ENCODE data around the gene MYLK3.

MYLK3 gene

GRCh38 chr16:46721885-46722284, 26.3 kb downstream of the MYLK3 start:
- DNase-seq = no peak

- DNase-seq = no peak
Observed at GRCh38 chr16:46720619-46721018, 27.5 kb downstream of the MYLK3 start.

GRCh38 chr16:46719528-46719927, 28.6 kb downstream of the MYLK3 start:
- DNase-seq = no peak

- DNase-seq = no peak
Observed at GRCh38 chr16:46718214-46718613, 29.9 kb downstream of the MYLK3 start.

DNA sequence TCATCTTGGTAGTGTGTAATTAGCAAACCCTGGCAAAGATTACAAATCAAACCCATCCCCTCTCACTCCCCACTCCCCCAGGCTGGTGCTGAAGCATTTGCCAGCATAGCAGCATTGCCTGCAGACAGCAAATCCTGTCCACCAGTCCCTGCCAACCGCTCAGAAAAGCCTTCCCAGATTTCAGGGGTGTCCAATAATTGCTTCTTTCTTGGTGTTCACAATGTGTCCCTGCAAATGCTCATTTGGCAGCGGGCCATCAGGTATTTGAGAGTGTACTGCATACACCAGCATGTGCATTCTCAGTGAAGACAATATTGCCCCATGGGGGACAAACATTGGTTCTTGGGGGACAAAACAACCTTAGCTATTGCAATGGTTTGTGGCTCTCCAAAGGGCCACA, 30.5 kb downstream of the MYLK3 start:
- DNase-seq = no peak

GRCh38 chr16:46715769-46716305, 32.3 kb downstream of the MYLK3 start:
- no peak for DNase-seq

DNA sequence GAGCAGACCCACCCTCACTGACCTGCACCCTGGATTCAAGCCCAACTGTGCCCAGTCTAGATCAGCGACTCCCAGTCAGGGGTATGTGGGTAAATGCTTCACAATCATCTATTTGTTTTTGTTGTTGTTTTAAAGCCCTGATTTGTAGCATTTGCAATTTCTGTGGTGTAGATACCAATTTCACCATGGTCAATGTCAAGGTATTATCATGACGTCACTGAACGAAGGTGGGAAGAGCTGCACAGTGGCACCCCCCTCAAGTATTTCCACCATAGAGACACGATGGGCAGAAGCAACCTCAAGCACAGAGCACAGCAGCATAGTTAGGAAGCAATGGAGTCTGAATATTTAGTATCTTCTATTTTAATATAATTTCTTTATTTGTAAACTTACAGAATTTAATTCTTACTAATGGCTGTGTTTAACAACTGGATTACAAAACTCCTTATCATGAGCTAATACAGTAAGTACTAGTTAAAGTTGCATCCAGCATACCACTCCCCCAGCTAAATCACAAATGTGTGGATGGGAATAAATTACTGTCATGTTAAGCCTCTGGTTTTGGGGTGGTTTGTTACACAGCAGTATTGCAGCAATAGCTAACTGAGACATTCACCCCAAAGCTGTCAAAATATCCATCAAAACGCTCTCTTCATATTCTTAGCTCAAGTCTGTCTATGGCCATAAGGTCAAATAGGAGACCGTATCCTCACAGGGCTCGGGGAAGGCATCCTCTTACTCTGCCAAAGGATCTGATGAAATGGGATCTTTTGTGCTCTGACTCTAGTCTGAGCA, 33.1 kb downstream of the MYLK3 start:
- DNase-seq = no peak

DNA sequence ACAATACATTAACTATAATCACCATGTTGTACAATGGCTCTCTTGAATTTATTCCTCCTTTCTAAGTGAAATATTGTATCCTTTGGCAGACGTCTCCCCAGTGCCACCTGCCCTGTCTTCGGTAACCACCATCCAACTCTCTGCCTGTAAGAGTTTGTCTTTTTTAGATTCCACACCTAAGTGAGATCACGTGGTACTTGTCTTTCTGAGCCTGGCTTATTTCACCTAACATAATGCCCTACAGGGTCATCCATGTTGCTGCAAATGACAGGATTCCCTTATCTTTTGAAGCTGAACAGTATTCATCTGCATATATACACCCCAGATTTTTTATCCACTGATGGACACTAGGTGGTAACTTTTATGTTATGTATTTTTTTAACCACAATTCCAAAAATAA, 34.5 kb downstream of the MYLK3 start:
- no peak for DNase-seq

DNA sequence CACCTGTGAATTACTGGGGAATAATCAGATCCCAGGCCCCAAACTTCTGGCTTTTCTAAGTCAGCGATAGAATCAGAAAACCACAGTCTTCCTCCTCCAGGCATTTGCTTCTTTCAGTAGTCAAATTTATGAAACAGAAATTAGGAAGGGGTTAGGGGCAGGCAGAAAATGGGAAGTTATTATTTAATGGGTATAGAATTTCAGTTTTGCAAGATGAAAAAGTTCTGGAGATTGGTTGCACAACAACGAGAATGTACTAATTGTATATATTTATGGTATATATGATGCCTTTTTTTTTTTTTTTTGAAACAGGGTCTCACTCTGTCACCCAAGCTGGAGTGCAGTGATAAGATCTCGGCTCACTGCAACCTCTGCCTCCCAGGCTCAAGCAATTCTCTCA, 35.2 kb downstream of the MYLK3 start:
- no peak for DNase-seq

DNA sequence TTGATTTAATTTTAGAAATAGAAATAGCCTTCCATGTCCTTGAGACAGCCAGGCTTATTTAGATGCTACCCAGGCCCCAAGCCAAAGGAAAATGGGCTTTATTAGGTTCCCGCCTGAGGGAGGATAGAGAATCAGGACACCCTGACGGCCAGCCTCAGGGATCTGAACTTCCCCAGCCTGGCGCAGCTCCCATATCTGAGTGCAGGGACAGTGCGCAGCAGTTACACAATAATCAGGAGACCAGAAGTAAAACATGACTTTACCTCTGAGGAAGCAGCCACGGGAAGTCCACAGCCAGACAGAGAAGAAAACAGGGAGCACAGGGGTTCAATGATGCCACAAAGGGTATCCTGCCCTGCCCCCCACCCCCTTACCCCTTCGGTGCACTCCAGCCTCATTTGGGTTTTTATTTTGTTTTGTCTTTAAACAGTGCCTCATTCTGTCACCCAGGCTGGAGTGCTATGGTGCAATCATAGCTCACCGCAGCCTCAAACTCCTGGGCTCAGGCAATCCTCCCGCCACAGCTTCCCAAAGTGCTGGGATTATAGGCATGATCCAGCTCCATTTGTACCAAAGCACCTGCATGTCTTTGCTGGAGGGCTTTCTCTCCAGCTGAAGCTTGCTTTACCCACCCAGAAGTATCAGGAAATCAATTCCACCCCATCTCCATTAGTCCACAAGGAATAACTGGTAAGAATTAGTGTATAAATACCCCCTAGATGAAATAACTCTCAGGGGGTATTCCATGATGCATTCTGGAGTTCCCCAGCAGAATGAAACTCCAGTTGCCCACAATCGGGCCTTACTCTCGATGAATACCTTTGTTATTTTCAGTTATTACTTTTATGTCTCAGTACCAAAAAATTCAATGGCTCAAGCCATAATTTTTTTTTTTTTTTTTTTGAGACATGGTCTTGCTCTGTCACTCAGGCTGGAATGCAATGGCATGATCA, 36.8 kb downstream of the MYLK3 start:
- no peak for DNase-seq

DNA sequence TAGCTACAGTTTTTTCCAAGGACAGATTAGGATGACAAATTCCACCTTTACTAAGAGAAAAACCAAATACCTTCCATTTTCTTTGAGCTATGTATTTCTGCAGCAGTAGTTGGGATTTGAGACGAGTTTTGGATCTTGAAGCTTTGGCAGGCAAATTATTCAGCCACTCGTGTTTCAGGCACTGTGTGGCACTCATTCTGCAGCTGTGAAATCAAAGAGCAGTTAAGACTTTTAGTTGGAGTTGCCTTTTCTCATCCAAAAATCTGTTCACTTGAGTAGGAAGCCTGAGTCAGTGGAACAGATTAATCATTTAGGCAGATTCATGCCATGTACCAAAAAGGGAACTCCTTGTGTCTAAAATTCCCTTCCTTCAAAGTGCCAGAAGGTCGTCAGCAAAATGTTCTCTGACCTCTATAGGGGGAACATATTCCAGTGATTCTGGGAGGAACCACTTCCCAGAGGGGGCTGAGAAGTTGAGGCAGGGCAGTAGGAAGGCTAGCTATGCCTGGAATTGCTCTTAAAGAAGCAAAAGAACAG, 38.6 kb downstream of the MYLK3 start:
- DNase-seq = no peak

DNA sequence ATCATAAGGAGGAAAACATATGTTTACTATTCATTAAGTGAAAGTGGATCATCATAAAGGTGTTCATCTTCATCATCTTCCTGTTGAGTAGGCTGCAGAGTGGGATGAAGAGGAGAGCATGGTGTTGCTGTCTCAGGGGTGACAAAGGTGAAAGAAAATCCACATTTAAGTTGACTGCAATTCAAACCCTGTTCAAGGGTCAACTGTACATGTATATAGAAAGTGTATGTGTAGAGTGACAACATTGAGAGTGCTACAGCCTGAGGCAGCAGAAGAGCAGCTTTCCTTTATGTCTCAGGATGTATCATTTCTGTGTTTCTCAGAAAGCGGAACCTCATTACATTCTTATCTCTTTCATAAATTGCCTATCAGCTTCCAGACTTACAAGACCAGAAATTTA, 41.5 kb downstream of the MYLK3 start:
- no peak for DNase-seq

DNA sequence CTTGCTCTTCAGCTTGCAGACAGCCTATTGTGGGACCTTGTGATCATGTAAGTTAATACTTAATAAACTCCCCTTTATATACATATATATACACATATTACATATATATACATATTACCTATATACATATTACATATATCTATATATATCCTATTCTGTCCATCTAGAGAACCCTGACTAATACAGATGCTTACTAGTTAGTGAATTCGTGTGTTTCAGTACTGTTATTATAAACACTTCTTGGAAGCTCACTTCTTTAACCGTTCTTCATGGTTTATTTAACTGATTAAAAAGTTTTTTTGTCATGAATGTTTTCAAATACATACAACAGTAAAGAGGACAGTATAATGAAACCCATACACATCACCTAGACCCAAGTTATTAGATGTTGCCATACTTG, 46.1 kb downstream of the MYLK3 start:
- DNase-seq = no peak

- DNase-seq = no peak
Observed at GRCh38 chr16:46701615-46702014, 46.5 kb downstream of the MYLK3 start.

DNA sequence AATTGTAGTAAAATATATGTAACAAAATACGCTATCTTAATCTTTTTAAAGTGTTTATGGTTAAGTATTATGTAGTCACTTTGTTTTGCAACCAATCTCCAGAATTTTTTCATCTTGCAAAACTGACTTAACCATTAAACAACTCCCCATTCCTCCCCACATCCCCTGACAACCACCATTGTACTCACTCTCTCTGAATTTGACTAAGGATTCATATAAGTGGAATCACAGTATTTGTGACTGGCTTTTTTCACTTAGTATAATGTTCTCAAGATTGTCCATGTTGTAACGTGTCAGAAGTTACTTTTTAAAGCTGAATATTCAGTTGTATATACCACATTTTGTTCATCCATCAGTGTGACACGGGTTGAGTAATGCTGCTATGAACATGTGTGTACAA, 48.1 kb downstream of the MYLK3 start:
- no peak for DNase-seq

- no peak for DNase-seq
Observed at GRCh38 chr16:46696957-46697356, 51.2 kb downstream of the MYLK3 start.

DNA sequence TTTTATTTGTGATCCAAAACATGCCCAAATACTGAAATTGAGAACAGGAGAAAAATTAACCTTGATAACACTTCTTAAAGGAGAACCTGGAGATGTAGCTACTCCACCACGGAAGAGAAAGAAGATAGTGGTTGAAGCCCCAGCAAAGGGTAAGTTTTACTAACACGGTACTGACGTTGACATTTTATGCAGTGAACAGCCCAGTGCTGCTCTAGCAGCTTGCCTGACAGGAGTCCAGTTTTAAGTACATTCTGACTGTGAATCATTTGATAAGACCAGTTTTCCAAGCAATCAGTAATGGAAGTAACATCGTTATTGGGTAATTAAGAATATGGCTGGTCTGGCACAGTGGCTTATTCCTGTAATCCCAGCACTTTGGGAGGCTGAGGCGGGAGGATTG, 52.2 kb downstream of the MYLK3 start:
- DNase-seq = no peak

- DNase-seq = no peak
Observed at GRCh38 chr16:46693598-46693997, 54.5 kb downstream of the MYLK3 start.

DNA sequence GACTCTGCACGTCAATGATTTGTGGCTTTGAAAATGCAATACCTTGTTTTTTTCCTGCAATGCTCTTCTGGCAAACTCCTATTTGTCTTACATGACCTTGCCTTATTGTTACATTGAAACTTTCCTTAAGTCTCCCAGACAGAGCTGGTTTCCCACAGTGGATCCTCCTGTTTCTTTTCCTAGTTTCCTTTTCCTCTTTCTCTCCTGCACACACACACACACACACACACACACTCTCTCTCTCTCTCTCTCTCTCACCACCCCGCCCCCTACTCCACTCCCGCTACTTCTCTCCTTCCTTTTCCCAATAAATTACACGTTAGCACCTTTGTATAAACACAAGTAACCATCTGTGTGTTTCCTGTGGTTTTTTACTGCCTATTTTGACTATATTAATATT, 56.4 kb downstream of the MYLK3 start:
- DNase-seq = no peak

DNA sequence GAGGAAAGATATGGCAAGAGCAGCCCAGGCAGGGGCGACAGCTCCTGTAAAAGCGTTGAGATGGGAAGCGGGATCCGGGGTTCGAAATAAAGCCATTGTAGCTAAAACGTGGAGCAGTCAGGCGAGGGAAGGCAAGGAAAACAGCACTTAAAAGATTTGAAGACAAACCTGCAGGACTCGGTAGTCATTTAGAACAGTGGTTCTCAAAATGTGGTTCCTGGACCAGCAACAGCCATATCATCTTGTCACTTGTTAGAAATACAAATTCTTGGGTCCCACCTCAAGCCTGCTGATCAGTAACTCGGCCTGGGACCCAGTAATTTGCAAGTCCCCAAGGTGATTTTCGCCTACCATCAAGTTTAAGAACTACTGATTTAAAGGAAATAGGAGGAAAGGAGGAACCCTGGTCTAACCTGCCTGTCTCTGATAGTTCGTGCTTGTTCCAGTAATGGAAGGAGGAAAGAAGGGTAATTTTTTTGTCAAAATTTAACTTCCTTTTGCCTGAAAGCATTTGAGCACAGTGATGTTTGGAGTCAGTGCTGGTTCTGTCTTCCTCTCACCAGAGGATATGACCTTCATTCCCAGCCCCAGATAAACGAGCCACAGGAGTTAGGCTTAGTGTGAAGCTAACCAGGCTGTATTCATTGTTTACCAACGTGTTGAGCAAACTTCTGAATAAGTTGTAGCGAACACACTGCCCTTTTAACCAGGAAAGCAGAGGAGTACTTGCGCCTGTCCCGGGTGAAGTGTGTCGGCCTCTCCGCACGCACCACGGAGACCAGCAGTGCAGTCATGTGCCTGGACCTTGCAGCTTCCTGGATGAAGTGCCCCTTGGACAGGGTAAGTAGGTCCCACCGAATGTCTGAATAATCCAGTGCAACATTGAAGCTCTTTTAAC, 57.6 kb downstream of the MYLK3 start:
- no peak for DNase-seq

- peak; percentile 86 for DNase-seq
Observed at GRCh38 chr16:46689365-46690280, 58.5 kb downstream of the MYLK3 start, which contains the start of gene ORC6. ORC6 (plus strand) TSS chr16:46689659; CDS start chr16:46689706, 47 bp downstream.
